Measurements from ENCODE around the gene GDPD5.

GRCh38 chr11:75468534-75469340 is 57.0 kb downstream of the GDPD5 start:
- TF ChIP-seq CTCF (IDR thresholded peaks at IDR 0.05) = no peak
- no peak for TF ChIP-seq POLR2AphosphoS5 (IDR thresholded peaks at IDR 0.05)
- TF ChIP-seq POLR2A (IDR thresholded peaks at IDR 0.05) = no peak
- no peak for TF ChIP-seq EP300 (IDR thresholded peaks at IDR 0.05)

All from stomach (tissue), 4 donors.